Caco-2 (cell line): ENCODE results near the gene RNF166. TPM values are rescaled to one million over a fixed set of nuclear protein-coding genes. Genes with fewer than 3 reads are reported as not detected.

Experiments used
- BruUV-seq: library from RNA; stranded (reverse); fragments of 400-500 nt; replicated peaks from 2 replicates; lab custom pipeline; 2021; lab: Mats Ljungman, UMichigan
- CTCF ChIA-PET: fragments of 300-600 bp; sonication (Branson Sonifier 250); formaldehyde crosslinking; loops from one replicate; lab custom pipeline; 2022; ENCODE audit warnings: antibody characterized with exemption; lab: Charles Lee
- POLR2A ChIA-PET: fragments of 300-600 bp; sonication (Branson Sonifier 250); formaldehyde crosslinking; loops from one replicate; lab custom pipeline; 2022; ENCODE audit warnings: antibody characterized with exemption; lab: Charles Lee
- DNase-seq, 2 experiments: peaks; one replicate each; pipeline versions ENCODE4 v3.0.0 to v3.0.0-alpha.2; 2020 to 2022
- H3K27me3 ChIP-seq: replicated peaks from 2 replicates; pipeline ENCODE4 v1.6.0; 2011; ENCODE audit warnings: low read length; ENCODE audit not compliant: control insufficient read depth, insufficient read depth
- H3K36me3 ChIP-seq: 2 replicates; pipeline ENCODE4 v1.5.1; 2011; ENCODE audit warnings: low read length; ENCODE audit not compliant: control insufficient read depth, insufficient read depth
- H3K4me1 ChIP-seq: fragments of 250-450 bp; sonication (Bioruptor Pico); 2 replicates; pipeline ENCODE4 v1.5.1; 2020; ENCODE audit warnings: mild to moderate bottlenecking
- H3K4me3 ChIP-seq: 2 replicates; pipeline ENCODE4 v1.5.1; 2011; ENCODE audit warnings: low read depth, mild to moderate bottlenecking, control low read depth, low read length
- H3K9me3 ChIP-seq: fragments of 250-450 bp; sonication (Bioruptor Pico); 2 replicates; pipeline ENCODE4 v1.5.1; 2020; ENCODE audit warnings: mild to moderate bottlenecking, moderate library complexity
- H3K27ac Mint-ChIP-seq: one replicate; pipeline ENCODE4 v1.8.0; 2022; ENCODE audit warnings: mixed read lengths; ENCODE audit not compliant: unreplicated experiment
- H3K27me3 Mint-ChIP-seq: one replicate; pipeline ENCODE4 v1.8.0; 2022; ENCODE audit warnings: mixed read lengths; ENCODE audit not compliant: insufficient read depth, unreplicated experiment
- H3K36me3 Mint-ChIP-seq: one replicate; pipeline ENCODE4 v1.8.0; 2022; ENCODE audit warnings: mild to moderate bottlenecking, mixed read lengths; ENCODE audit not compliant: insufficient read depth, unreplicated experiment
- H3K4me1 Mint-ChIP-seq: one replicate; pipeline ENCODE4 v1.8.0; 2022; ENCODE audit warnings: low read depth, mixed read lengths; ENCODE audit not compliant: unreplicated experiment
- H3K4me3 Mint-ChIP-seq: one replicate; pipeline ENCODE4 v1.8.0; 2022; ENCODE audit warnings: mild to moderate bottlenecking, moderate library complexity, mixed read lengths; ENCODE audit not compliant: unreplicated experiment
- H3K9me3 Mint-ChIP-seq: one replicate; pipeline ENCODE4 v1.8.0; 2022; ENCODE audit warnings: mixed read lengths; ENCODE audit not compliant: unreplicated experiment
- intact Hi-C: fragments of 100-400 bp; cut with micrococcal nuclease; formaldehyde crosslinking; loops from one replicate; pipeline ENCODE4 v1.10.0; 2022; ENCODE audit not compliant: unreplicated experiment
- total RNA-seq: library from RNA; stranded (reverse); gene quantifications from 2 replicates; pipeline ENCODE4 v1.2.3, GENCODE V29; 2022
- TF ChIP-seq, protein P1 (sequence below), 2 experiments: fragments of 200-600 bp in 1 of 2; IDR thresholded peaks; 1 replicate in 1 of 2; 2 replicates in 1 of 2; pipeline versions ENCODE4 v1.5.1 to v1.8.0; 2011 to 2022; ENCODE audit warnings: antibody characterized with exemption in 1 of 2, control low read depth in 1 of 2, inconsistent platforms in 1 of 2, low read depth in 1 of 2, low read length in 1 of 2, mild to moderate bottlenecking in 1 of 2, moderate library complexity in 1 of 2; ENCODE audit not compliant: insufficient read depth in 1 of 2, severe bottlenecking in 1 of 2, unreplicated experiment in 1 of 2

RNF166 gene
- total RNA-seq, 1 experiment from 2014 or later = 37.3 TPM

DNA sequence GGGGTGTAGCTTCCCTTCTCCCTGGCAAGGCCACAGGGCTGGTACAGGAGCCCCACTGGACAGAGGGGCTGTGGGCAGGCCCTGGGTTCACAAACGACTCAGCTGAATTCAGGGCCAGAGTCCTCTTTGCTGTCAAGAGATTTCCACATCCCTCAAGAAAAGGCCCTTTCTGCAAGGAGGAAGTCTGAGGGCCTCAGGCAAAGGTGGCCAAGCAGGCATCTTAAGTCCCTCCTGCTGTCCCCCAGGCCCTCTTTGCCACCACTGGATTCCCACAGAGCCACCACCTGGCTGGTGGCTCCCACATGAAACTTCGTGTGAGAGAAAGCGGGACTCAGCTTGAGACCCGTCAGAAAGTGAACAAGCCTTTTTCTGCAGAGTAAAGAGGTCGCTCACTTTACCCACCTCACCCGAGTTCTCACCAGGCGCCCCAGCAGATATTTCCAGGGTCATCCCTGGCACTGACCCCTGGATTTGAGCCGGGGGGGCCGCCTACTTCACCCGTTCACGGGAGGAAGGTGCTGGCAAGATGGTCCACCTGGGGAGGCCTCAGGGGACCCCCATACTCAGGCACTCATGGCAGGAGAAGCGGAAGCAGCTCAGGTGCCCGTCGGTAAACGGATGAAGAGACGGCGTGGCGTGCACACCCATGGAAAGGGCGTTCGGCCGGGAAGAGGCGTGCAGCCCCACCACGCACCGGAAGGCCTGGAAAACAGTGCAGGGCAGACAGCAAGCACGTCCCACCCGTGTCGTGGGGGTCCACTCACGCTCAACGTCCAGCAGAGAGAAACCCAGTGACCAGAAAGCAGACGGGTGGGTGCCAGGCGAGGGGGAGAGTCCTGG lies 3.6 kb downstream of the RNF166 start:
- Histone ChIP-seq H3K4me3 (no peak overlapping the region), H3K9me3 (no peaks in the 10 kb centered on the region), H3K4me1 (peaks cover 9% of the 10 kb centered on the region; the same call in 1 of the 2 replicates), H3K36me3 (peaks cover 2% of the 10 kb centered on the region; the same call in 1 of the 2 replicates), H3K27me3 (no peaks in the 10 kb centered on the region)
- H3K27ac Mint-ChIP-seq = no peak overlapping the region
- CTCF ChIA-PET = interaction anchor here (1.0 kb wide), 1 partner anchor 35 kb away, joined by 3 read pairs; no protein-coding TSS in a partner anchor
- DNase-seq = no peak
- POLR2A ChIA-PET = no interaction called here
- intact Hi-C loops = no loop called here
- TF ChIP-seq, protein P1, sequence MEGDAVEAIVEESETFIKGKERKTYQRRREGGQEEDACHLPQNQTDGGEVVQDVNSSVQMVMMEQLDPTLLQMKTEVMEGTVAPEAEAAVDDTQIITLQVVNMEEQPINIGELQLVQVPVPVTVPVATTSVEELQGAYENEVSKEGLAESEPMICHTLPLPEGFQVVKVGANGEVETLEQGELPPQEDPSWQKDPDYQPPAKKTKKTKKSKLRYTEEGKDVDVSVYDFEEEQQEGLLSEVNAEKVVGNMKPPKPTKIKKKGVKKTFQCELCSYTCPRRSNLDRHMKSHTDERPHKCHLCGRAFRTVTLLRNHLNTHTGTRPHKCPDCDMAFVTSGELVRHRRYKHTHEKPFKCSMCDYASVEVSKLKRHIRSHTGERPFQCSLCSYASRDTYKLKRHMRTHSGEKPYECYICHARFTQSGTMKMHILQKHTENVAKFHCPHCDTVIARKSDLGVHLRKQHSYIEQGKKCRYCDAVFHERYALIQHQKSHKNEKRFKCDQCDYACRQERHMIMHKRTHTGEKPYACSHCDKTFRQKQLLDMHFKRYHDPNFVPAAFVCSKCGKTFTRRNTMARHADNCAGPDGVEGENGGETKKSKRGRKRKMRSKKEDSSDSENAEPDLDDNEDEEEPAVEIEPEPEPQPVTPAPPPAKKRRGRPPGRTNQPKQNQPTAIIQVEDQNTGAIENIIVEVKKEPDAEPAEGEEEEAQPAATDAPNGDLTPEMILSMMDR (IDR thresholded peaks at IDR 0.05; ENCODE audit: insufficient read depth in 1 of 2, low read depth in 1 of 2, low read length in 1 of 2, severe bottlenecking in 1 of 2, unreplicated experiment in 1 of 2) = no peak
- H3K9me3 Mint-ChIP-seq = no peaks in the 10 kb centered on the region
- BruUV-seq = no TSS peak
- H3K36me3 Mint-ChIP-seq = peaks cover 21% of the 10 kb centered on the region
- no peak overlapping the region for H3K4me3 Mint-ChIP-seq
- H3K4me1 Mint-ChIP-seq = peaks cover 6% of the 10 kb centered on the region
- H3K27me3 Mint-ChIP-seq = no peaks in the 10 kb centered on the region

DNA sequence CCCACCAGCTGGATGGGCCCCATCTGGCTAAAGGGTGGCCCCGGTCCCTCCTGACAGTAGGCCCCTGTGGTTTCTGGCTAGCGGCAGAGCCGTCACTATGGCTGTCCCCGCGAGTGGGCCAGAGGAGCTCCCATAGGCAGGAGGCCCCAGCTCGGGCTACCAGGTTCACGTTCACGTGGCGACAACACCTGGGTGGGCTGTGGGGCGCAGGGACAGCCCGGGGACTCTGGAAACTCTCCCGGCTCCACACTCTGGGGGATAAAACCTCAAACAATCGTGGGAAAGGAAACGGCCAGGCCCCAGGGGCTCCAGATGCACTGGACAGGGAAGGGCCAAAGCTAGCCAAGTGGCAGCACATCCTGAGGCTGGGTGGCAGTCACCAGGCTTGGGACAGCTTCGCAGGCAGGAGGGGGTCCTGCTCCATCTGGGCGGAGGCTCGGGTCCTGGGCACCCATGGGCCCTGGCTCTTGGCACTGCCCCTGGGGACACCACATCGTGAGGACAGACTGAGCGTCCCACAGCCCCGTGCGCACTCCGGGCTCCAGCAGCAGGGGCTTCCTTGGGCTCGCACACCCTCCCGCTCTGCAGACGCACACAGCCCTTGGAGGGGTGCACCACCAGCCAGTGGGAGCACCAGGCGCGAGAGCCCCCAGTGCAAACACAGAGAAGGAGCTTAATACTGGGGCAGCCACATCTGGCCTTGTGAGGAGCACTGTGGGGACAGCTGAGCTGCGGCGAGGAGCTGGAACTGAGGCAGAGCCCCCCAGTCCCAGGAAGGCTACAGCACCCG lies 4.4 kb downstream of the RNF166 start:
- Mint-ChIP-seq H3K4me3 (no peak overlapping the region), H3K4me1 (no peaks in the 10 kb centered on the region), H3K27me3 (no peaks in the 10 kb centered on the region), H3K36me3 (peaks cover 13% of the 10 kb centered on the region), H3K9me3 (no peaks in the 10 kb centered on the region), H3K27ac (no peak overlapping the region)
- H3K9me3 ChIP-seq = no peaks in the 10 kb centered on the region
- peaks cover 9% of the 10 kb centered on the region; the same call in 1 of the 2 replicates for H3K4me1 ChIP-seq
- no peak overlapping the region for H3K4me3 ChIP-seq
- BruUV-seq = no TSS peak
- no peak for DNase-seq
- ChIA-PET POLR2A (no interaction called here), CTCF (interaction anchor here (1.0 kb wide), 1 partner anchor 36 kb away, joined by 3 read pairs; no protein-coding TSS in a partner anchor)
- peaks cover 2% of the 10 kb centered on the region; the same call in 1 of the 2 replicates for H3K36me3 ChIP-seq
- TF ChIP-seq, protein P1 (IDR thresholded peaks at IDR 0.05; ENCODE audit: insufficient read depth in 1 of 2, low read depth in 1 of 2, low read length in 1 of 2, severe bottlenecking in 1 of 2, unreplicated experiment in 1 of 2) = no peak
- intact Hi-C loops = no loop called here
- no peaks in the 10 kb centered on the region for H3K27me3 ChIP-seq
